Right atrium auricular region (tissue), 2 donors: ENCODE data around the gene GET3. TPM values are rescaled to one million over a fixed set of nuclear protein-coding genes. Genes with fewer than 3 reads are reported as not detected.

Experiments used
- DNase-seq: peaks from one replicate; pipeline ENCODE4 v3.0.0-alpha.2; 2019; ENCODE audit warnings: low spot score
- H3K27ac ChIP-seq, 2 donors: fragments of 200-600 bp; sonication (generic); 1 replicate in 1 of 2; 2 replicates in 1 of 2; pipeline ENCODE4 v1.5.1; 2016 to 2019
- H3K27me3 ChIP-seq, 2 donors: fragments of 200-600 bp; sonication (generic); one replicate each; pipeline versions ENCODE4 v1.5.1 to v1.6.0; 2017 to 2019
- H3K36me3 ChIP-seq: fragments of 200-600 bp; sonication (generic); one replicate; pipeline ENCODE4 v1.5.1; 2016
- H3K4me1 ChIP-seq, 2 donors: fragments of 200-600 bp; sonication (generic); one replicate each; pipeline versions ENCODE4 v1.5.1 to v1.6.0; 2017 to 2019
- H3K4me3 ChIP-seq, 2 donors: fragments of 200-600 bp; sonication (generic); 1 replicate in 1 of 2; 2 replicates in 1 of 2; pipeline ENCODE4 v1.5.1; 2017 to 2019; ENCODE audit warnings: mild to moderate bottlenecking in 1 of 2, moderate library complexity in 1 of 2
- H3K9me3 ChIP-seq, 2 donors: fragments of 200-600 bp; sonication (generic); one replicate each; pipeline ENCODE4 v1.5.1; 2019
- CTCF ChIP-seq, 2 donors: fragments of 200-600 bp; sonication (generic); IDR thresholded peaks; one replicate each; pipeline ENCODE4 v1.5.1; 2019; ENCODE audit warnings: antibody characterized with exemption in 2 of 2
- total RNA-seq, 2 donors: library from RNA; depleted of rRNA; stranded (reverse); fragments of >200 nt; gene quantifications; one replicate each; pipeline ENCODE4 v1.1.0, GENCODE V29; 2016

Gene GET3
- total RNA-seq, 2 donors from 2014 or later: 44.6 to 55.1 TPM

- H3K4me1 ChIP-seq: peaks cover 0 to 78% of the 10 kb centered on the region in 2 donors
- no peaks in the 10 kb centered on the region for H3K27me3 ChIP-seq
- TF ChIP-seq CTCF (IDR thresholded peaks at IDR 0.05): no peak
- DNase-seq: no peak
- peaks cover 7% of the 10 kb centered on the region for H3K36me3 ChIP-seq
- no peaks in the 10 kb centered on the region for H3K9me3 ChIP-seq
- H3K4me3 ChIP-seq: no peak overlapping the region
- H3K27ac ChIP-seq: peak overlapping the region; percentile 96 to 99
These were observed 50.2 kb downstream of the GET3 start for GRCh38 chr19:12787458-12787857.

DNA sequence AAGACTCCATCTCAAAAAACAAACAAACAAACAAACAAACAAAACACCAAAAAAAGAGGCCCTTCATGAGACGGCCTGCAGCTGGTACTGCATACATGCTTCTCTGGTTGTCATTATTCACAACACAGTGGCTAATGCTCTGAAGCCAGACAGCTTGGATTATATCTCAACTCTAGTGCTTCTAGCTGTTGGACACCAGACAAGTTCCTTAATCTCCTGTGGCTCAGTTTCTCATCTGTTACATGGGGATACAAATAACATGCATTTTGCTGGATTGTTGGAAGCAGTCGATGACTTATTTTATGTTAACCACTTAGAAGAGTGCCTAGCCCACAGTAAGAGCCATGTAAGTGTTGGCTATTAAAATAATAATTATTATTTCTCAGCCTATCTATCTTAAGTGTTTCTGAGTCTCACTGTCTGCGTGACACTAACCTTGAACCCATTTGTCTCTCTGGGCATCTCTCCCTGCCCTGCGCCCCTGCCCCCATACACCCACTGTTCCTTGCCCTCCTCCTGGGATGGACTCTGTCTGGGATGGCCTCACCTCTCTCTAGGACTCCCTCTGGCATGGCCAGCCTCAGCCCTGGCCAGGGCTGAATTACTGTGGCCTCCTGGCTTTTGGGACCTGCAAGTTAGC, 50.9 kb downstream of the GET3 start:
- H3K36me3 ChIP-seq: peaks cover 9% of the 10 kb centered on the region
- H3K4me3 ChIP-seq: peak overlapping the region in 1 of 2 donors; percentile 82

GRCh38 chr19:12788682-12789097, 51.4 kb downstream of the GET3 start:
- H3K4me3 ChIP-seq: peak overlapping the region; percentile 82 to 88
- peaks cover 0 to 67% of the 10 kb centered on the region in 2 donors for H3K4me1 ChIP-seq
- peaks cover 9% of the 10 kb centered on the region for H3K36me3 ChIP-seq
- H3K9me3 ChIP-seq: no peaks in the 10 kb centered on the region
- DNase-seq: peak; percentile 88
- H3K27ac ChIP-seq: peak overlapping the region; percentile 96 to 99
- no peak for TF ChIP-seq CTCF (IDR thresholded peaks at IDR 0.05)
- no peaks in the 10 kb centered on the region for H3K27me3 ChIP-seq

More for the DNA sequence above, 50.9 kb downstream of the GET3 start:
- peaks cover 0 to 72% of the 10 kb centered on the region in 2 donors for H3K4me1 ChIP-seq
- no peak for DNase-seq
- H3K27me3 ChIP-seq: no peaks in the 10 kb centered on the region
- H3K27ac ChIP-seq: peak overlapping the region; percentile 96 to 99
- TF ChIP-seq CTCF (IDR thresholded peaks at IDR 0.05): no peak
- H3K9me3 ChIP-seq: no peaks in the 10 kb centered on the region

GRCh38 chr19:12789098-12789903, 52.0 kb downstream of the GET3 start:
- H3K27me3 ChIP-seq: no peaks in the 10 kb centered on the region
- no peak for DNase-seq
- no peak for TF ChIP-seq CTCF (IDR thresholded peaks at IDR 0.05)

DNA sequence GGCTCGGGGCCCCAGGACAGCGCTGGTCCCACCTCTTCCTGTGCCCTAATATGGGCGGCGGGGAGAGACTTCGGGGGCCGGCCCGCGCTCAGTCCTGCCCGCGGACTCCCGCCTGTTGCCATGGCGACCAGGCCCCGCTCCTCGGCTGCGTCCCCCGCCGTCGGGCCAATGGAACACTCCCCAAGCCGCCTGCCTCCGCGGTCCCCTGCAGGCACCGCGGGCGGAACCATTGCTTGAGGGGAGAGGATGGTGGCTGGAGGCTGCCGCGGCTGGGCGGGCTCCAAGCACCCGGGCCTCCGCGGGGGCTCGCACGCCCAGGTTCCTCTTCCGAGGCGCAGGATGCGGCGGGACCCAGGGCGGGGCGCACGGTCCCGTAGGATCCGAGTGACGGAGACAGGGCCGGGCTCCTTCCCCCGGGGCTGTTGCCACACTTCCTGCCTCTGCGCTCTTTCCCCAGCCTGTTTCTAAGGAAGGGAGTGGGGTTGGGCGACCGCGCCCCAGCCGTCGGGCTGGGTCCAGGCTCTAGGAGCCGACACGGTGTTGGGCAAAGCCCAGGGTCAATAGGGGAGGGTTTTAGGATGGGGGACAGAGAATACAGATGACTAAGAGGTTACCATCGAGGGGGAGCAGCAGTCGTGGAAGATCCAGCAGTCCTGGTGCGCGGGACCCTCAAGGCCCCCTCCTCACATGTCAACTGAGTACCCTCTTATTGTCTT, 52.8 kb downstream of the GET3 start:
- Histone ChIP-seq H3K27me3 (no peaks in the 10 kb centered on the region), H3K9me3 (no peaks in the 10 kb centered on the region), H3K4me1 (peaks cover 0 to 59% of the 10 kb centered on the region in 2 donors), H3K4me3 (peak overlapping the region; percentile 82 to 88), H3K27ac (peak overlapping the region; percentile 96 to 99), H3K36me3 (peaks cover 9% of the 10 kb centered on the region)
- TF ChIP-seq CTCF (IDR thresholded peaks at IDR 0.05): no peak
- peak; percentile 97 for DNase-seq

More at GRCh38 chr19:12789098-12789903, 52.0 kb downstream of the GET3 start:
- peaks cover 0 to 66% of the 10 kb centered on the region in 2 donors for H3K4me1 ChIP-seq
- no peaks in the 10 kb centered on the region for H3K9me3 ChIP-seq
- peak overlapping the region; percentile 82 to 88 for H3K4me3 ChIP-seq
- peak overlapping the region; percentile 96 to 99 for H3K27ac ChIP-seq
- H3K36me3 ChIP-seq: peaks cover 9% of the 10 kb centered on the region
